ENCODE data around the gene PLEKHG4.

Gene PLEKHG4

GRCh38 chr16:67265834-67266233 lies 13.5 kb upstream of the PLEKHG4 start:
- DNase-seq, result no peak

GRCh38 chr16:67268136-67268579 lies 11.2 kb upstream of the PLEKHG4 start:
- no peak for DNase-seq

GRCh38 chr16:67269766-67270165 lies 9.6 kb upstream of the PLEKHG4 start:
- DNase-seq, result no peak

GRCh38 chr16:67270931-67271338 lies 8.4 kb upstream of the PLEKHG4 start:
- no peak for DNase-seq

GRCh38 chr16:67271446-67271845 lies 7.9 kb upstream of the PLEKHG4 start:
- no peak for DNase-seq

- DNase-seq, result peak; percentile 15
Measured at GRCh38 chr16:67275321-67275720, 4.0 kb upstream of the PLEKHG4 start.

- DNase-seq, result peak; percentile 77
Measured at GRCh38 chr16:67277294-67277998, 1.9 kb upstream of the PLEKHG4 start.

GRCh38 chr16:67277999-67278772 lies 1.1 kb upstream of the PLEKHG4 start:
- DNase-seq, result no peak

GRCh38 chr16:67278773-67279295 lies 498 bp upstream of the PLEKHG4 start:
- DNase-seq, result no peak

GRCh38 chr16:67280090-67281015 lies 1.0 kb downstream of the PLEKHG4 start:
- peak; percentile 32 for DNase-seq

- peak; percentile 9 for DNase-seq
Measured at GRCh38 chr16:67281536-67282446, 2.5 kb downstream of the PLEKHG4 start.

GRCh38 chr16:67282447-67282805 lies 3.1 kb downstream of the PLEKHG4 start:
- DNase-seq, result no peak

- no peak for DNase-seq
Measured at GRCh38 chr16:67283039-67283825, 3.9 kb downstream of the PLEKHG4 start.

- no peak for DNase-seq
Measured at GRCh38 chr16:67283826-67284555, 4.7 kb downstream of the PLEKHG4 start.

GRCh38 chr16:67284699-67285646 lies 5.6 kb downstream of the PLEKHG4 start:
- no peak for DNase-seq

GRCh38 chr16:67286441-67287235 lies 7.3 kb downstream of the PLEKHG4 start:
- DNase-seq, result no peak

GRCh38 chr16:67287960-67288359 lies 8.6 kb downstream of the PLEKHG4 start:
- DNase-seq, result no peak

- no peak for DNase-seq
Measured at GRCh38 chr16:67291461-67291860, 12.1 kb downstream of the PLEKHG4 start.
